Measurements from ENCODE around the gene NAA30.

NAA30 gene

GRCh38 chr14:57408037-57408436 lies 17.7 kb downstream of the NAA30 start:
- POLR2A ChIA-PET, result no interaction called here
- CTCF ChIA-PET, result interaction anchor here (0.6 to 1.7 kb wide), 2 partner anchors 9 to 10 kb away, joined by 3 read pairs; no protein-coding TSS in a partner anchor
- no peak for TF ChIP-seq CTCF (IDR thresholded peaks at IDR 0.05; ENCODE audit: control extremely low read depth, extremely low read depth, low read depth, missing control alignments)
- DNase-seq (ENCODE audit: extremely low spot score), result no peak

- POLR2A ChIA-PET, result no interaction called here
- CTCF ChIA-PET, result interaction anchor here (0.6 to 1.7 kb wide), 2 partner anchors 8 to 11 kb away, joined by 3 read pairs; no protein-coding TSS in a partner anchor
- TF ChIP-seq CTCF (IDR thresholded peaks at IDR 0.05; ENCODE audit: control extremely low read depth, extremely low read depth, low read depth, missing control alignments), result no peak
- no peak for DNase-seq (ENCODE audit: extremely low spot score)
Measured at GRCh38 chr14:57408634-57409033, 18.2 kb downstream of the NAA30 start.

- no peak for DNase-seq (ENCODE audit: extremely low spot score)
- POLR2A ChIA-PET, result no interaction called here
- TF ChIP-seq CTCF (IDR thresholded peaks at IDR 0.05; ENCODE audit: control extremely low read depth, extremely low read depth, low read depth, missing control alignments), result no peak
- CTCF ChIA-PET, result no interaction called here
Measured at GRCh38 chr14:57412341-57412740, 22.0 kb downstream of the NAA30 start.

GRCh38 chr14:57413849-57414248 lies 23.5 kb downstream of the NAA30 start:
- ChIA-PET POLR2A (interaction anchor here (0.5 kb wide), 1 partner anchor 11 kb away, joined by 3 read pairs; no protein-coding TSS in a partner anchor), CTCF (interaction anchor here (1.3 kb wide), 1 partner anchor 17 kb away, joined by 3 read pairs; no protein-coding TSS in a partner anchor)
- TF ChIP-seq CTCF (IDR thresholded peaks at IDR 0.05; ENCODE audit: control extremely low read depth, extremely low read depth, low read depth, missing control alignments), result no peak

GRCh38 chr14:57417228-57417627 lies 26.8 kb downstream of the NAA30 start:
- POLR2A ChIA-PET, result no interaction called here
- DNase-seq (ENCODE audit: extremely low spot score), result no peak
- CTCF ChIA-PET, result interaction anchor here (1.1 kb wide), 1 partner anchor 9 kb away, joined by 3 read pairs; no protein-coding TSS in a partner anchor
- no peak for TF ChIP-seq CTCF (IDR thresholded peaks at IDR 0.05; ENCODE audit: control extremely low read depth, extremely low read depth, low read depth, missing control alignments)

More at GRCh38 chr14:57413849-57414248, 23.5 kb downstream of the NAA30 start:
- DNase-seq (ENCODE audit: extremely low spot score), result no peak

- ChIA-PET CTCF (no interaction called here), POLR2A (no interaction called here)
- no peak for TF ChIP-seq CTCF (IDR thresholded peaks at IDR 0.05; ENCODE audit: control extremely low read depth, extremely low read depth, low read depth, missing control alignments)
- no peak for DNase-seq (ENCODE audit: extremely low spot score)
Measured at GRCh38 chr14:57418999-57419398, 28.6 kb downstream of the NAA30 start.

All from GM10248 (cell line).